ENCODE data around the gene RABEP1.
A peak's percentile ranks its signal among the peaks of the same experiment; 100 is the strongest.
"Not testable (repeated sequence)": the region's sequence is repeated elsewhere in the genome, so short reads cannot be mapped to it uniquely, and the experiment has no call there.

Gene RABEP1, protein sequence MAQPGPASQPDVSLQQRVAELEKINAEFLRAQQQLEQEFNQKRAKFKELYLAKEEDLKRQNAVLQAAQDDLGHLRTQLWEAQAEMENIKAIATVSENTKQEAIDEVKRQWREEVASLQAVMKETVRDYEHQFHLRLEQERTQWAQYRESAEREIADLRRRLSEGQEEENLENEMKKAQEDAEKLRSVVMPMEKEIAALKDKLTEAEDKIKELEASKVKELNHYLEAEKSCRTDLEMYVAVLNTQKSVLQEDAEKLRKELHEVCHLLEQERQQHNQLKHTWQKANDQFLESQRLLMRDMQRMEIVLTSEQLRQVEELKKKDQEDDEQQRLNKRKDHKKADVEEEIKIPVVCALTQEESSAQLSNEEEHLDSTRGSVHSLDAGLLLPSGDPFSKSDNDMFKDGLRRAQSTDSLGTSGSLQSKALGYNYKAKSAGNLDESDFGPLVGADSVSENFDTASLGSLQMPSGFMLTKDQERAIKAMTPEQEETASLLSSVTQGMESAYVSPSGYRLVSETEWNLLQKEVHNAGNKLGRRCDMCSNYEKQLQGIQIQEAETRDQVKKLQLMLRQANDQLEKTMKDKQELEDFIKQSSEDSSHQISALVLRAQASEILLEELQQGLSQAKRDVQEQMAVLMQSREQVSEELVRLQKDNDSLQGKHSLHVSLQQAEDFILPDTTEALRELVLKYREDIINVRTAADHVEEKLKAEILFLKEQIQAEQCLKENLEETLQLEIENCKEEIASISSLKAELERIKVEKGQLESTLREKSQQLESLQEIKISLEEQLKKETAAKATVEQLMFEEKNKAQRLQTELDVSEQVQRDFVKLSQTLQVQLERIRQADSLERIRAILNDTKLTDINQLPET

DNA sequence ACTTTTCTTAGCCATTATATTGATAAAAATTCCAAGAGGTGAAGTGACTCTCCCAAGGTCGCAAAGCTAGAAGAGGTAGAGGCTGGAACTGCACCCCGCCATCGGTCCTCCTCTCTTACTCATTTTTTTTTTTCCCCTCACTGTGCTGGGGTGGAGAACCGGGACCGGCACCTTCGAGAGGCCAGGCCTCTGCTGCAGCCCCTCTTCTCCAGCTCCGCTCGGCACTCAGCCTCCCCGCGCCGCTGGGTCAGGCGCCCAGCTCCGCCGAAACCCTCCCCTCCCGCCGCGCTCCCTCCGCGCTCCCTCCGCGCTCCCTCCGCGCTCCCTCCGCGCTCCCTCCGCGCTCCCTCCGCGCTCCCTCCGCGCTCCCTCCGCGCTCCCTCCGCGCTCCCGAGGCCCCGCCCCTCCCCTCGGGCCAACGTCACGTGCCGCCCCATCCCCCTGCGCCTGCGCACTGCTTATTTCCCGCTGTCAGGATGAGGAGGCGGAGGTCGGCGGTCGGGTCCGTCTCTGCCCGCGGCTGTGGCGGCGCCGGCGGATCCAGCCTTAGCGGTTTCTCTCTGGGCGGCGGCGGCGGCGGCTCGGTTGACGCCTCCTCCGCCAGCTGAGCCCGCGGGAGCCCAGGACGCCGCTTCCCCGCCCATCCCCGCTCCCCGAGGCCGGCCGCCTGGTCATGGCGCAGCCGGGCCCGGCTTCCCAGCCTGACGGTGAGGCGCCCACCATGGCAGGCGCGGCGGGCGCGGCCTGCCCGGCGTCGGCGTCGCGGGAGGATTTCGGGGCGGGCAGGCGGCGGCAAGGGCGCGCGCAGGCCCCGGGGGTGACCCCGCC, at the start of gene RABEP1:
Gene RABEP1 (plus strand): TSS at position 471 of the 828 bp plus-strand sequence. CDS start 203 bp downstream, at position 674.
- DNase-seq, result peak; percentile 76

DNA sequence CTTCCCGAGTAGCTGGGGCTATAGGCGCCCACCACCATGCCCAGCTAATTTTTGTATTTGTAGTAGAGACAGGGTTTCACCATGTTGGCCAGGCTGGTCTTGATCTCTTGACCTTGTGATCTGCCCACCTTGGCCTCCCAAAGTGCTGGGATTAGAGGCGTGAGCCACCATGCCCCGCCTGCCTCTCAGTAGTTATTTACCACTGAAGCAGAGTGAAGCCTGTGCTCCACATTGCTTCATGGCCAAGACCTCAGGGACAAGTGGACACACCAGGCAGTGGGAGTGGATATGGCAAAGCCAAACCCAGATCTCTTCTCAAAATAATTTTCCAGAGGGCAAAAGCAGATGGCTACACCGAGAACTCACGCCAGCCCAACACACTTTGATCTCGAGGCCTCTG, 48.6 kb upstream of the RABEP1 start:
- not testable (repeated sequence) for DNase-seq

DNA sequence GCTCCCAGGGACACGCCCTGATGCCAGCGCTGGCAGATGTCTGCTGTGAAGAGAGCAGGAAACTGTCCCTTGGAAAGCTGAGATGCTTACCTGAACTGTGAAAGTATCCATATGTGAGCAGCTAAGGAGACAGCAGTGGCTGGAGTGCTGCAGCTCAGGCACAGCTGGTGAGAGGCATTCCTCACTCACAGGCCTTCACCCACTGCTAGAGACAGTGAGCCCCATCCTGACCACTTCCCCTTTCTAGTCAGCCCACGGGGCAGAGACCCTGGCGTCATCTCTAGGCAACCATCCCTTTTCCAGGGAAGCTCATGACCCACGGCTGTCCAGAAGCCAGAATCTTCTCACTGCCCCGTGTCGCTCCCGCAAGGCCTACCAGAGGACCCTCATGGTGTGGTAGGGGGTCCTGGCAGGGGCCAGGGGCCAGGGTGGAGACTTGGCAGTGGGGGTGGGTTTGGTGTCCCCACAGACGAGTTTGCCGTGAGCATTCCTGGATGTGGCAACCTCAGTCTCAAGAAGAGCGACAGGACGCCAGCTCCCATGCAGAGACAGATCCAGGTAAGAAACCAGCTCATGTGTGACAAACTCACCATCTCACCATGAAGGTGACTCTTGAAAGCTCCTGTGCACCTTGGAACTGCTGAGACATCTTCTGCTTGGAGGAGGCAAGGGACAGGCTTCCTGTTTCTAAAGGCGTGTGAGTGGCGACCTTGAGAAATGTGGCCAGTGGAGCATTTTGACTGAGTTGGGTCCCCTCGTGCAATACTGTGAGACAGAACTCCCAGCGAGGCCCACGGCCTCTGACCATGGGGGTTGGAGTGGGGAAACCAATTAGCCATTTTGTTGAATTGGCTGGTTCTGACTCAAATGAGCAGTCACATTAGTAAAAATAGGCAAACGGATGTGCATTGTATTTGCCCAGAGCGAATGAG, 47.2 kb upstream of the RABEP1 start, which contains the start of gene SCIMP:
Gene SCIMP (minus strand): TSS at position 216 of the 932 bp plus-strand sequence. CDS start 105 bp downstream, at position 111.
- DNase-seq, result no peak

DNA sequence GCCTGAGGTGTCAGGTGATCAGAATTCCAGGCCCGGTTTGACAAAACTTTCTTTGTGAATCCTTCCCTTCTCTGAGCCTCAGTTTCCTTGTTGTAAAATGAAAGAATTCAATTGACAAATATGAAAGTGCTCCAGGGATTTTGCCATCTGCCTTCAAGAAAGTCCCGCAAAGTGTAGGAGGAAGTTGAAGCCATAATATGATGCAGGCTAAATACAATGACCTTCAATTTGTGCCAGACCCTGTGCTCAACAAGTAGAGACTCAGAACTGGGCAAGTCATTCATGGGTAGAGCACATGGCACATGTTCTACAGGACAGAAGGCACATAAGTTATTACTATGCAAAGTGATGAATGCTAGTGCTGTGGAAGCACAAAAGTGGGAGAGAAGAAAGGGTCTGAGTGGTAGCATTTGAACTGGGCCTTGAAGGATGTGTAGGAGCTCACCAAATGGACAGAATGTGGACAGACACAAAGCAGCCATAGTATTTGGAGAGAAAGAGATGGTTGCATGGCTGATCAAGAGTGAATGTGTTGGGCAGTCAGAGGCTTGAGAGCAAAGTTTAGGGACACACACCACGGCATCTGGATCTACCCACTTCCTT, 45.0 kb upstream of the RABEP1 start:
- no peak for DNase-seq

DNA sequence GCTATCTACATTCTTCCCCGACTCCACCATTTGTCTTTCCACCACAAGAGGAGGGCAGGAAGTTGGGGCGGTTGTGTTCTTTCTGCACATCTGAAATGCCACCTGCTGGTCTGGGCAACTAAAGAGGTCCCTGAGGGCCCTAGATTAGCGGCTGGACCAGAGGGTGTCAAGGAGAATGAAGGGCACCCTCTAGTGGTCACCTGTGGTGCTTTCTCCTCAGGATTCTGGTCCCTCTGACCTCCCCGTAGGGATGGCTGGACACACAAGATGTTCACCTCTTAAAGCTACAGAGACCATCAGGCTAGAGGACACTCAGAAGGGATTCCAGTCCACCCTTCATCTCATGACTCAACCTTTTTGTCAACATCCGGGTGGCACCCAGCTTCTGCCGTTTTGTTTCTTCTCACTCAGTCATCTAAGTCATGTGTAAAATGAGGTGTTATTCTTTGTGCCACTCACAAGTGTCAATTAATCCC, 44.5 kb upstream of the RABEP1 start:
- no peak for DNase-seq

DNA sequence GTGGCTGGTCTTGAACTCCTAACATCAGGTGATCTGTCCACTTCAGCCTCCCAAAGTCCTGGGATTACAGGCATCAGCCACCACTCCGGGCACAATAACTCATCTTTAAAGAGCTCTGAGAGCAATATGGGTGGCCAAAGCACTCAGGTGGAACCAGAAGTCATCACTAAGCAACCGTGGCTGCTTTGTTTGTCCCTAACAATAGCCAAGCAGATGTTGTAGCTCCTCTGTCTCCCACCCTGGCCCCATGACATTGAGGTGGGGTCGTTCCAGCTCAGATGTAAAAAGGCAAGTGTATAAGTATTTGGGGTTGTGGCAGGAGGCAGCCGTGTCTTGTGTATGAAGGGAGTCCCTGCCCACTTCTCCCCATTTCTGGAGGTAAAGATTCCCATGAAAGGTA, 43.8 kb upstream of the RABEP1 start:
- DNase-seq, result no peak

DNA sequence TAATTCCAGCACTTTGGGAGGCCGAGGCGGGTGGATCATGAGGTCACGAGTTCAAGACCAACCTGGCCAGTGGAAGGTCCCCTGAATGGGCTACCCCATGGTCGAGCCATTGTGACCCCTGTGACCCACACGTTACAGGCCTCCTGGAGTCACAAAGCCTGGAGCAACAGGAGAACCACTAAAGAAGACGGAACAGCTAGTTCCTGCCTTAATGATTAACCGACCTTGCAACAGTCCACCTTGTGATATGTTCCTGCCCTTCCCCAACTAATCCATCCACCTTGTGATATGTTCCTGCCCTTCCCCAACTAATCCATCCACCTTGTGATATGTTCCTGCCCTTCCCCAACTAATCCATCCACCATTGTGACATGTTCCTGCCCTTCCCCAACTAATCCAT, 42.3 kb upstream of the RABEP1 start:
- DNase-seq, result not testable (repeated sequence)

DNA sequence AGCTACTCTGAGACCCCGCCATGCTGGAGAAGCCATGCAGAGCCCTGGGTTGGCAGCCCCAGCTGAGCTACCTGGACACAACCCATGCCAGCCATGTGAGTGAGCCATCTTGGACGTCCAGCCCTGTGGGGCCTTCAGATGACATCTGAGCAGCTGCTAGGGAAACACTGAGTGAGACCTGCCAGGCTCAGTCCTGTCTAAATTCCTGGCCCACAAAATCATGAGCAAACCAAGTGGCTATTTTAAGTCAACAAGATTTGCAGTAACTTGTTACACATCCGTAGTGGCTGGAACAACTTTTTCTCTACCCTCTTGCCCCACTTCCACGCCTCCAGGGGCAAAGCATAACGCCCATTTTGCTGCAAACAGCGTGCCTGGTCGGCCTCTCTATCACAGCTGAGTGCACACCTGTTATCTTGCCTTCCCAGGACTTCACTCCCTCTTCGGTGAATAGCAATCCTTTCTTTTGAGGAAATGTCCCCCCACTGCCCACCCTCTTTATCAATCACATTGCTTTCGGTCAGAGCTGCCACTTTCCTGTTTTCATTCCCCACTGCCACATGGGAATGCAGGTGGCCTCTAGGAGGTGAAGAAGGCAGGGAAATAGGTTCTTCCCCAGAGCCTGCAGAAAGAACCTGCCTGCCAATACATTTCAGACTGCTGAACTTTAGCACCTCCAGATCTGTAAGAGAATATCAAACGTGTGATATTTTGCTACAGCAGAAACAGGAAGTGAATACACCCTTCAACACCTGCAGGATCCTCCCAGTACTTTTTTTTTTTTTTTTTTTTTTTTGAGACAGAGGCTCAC, 40.0 kb upstream of the RABEP1 start:
- no peak for DNase-seq

DNA sequence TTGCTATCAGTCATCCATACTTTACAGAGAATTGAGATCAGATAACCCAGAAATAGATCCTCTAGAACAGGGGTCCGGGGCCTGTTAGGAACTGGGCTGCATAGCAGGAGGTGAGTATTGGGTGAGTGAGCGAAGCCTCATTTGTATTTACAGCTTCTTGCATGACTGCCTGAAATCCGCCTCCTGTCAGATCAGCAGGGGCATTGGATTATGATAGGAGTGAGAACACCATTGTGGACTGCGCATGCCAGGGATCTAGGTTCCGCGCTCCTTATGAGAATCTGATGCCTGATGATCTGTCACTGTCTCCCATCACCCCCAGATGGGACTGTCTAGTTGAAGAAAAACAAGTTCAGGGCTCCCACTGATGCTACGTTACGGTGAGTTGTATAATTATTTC, 34.5 kb upstream of the RABEP1 start:
- no peak for DNase-seq

DNA sequence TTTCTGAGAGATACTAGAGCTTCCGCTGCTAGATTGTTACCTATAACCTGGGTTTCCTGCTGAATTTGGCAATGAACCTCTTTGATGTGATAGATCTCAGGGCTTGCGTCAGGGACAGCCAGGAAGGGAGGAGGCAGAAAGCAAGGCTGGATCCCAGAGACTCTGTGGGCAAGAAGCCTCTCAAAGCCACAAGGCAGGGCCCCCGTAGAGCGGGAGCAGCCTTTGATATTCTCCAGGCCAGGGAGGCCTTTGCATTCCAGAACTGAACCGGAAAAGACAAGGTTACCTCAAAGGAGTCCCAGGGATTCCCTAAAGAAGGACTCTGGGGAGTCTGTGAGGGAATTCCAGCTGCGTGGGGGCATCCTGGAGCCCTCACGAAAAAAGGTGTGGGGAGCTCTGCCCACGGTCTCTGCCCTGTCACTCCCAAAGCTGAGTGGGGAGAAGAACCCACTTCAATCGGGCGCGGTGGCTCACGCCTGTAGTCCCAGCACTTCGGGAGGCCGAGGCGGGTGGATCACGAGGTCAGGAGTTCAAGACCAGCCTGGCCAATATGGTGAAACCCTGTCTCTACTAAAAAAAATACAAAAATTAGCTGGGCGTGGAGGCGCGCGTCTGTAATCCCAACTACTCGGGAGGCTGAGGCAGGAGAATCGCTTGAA, 33.1 kb upstream of the RABEP1 start:
- no peak for DNase-seq

DNA sequence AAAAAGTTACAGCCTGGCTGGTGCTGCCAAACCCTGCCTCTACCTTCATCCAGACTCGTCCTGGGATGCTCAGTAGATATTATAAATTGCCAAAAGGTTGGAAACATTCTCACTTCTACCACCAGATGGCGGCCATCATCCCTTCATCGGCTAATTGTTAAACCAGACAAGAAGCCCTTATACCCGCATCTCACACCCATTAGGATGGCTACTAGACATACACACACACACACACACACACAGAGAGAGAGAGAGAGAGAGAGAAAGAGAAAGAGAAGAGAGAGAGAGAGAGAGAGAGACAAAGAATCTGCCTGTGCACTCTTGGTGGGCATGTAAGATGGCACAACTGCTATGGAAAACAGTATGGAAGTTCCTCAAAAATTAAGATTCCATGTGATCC, 32.5 kb upstream of the RABEP1 start:
- peak; percentile 51 for DNase-seq

DNA sequence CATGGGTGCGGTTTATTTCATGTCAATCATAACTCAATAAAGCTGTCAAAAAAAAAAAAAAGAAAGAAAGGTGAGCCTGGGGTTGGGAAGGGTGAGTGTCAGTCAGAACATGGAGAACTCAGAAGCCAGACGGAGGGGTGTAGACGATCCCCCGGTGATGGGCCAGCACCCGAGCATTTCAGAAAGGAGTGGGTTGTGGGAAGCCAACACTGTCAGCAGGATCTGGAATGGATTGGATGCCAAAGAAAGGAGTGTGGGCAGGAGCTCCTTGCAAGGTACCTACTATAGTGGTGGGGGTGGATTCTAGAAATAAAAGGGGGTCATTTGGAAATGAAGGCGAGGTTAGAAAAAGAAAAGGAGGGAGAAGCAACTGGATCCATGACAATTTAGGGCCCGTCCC, 27.7 kb upstream of the RABEP1 start:
- no peak for DNase-seq

DNA sequence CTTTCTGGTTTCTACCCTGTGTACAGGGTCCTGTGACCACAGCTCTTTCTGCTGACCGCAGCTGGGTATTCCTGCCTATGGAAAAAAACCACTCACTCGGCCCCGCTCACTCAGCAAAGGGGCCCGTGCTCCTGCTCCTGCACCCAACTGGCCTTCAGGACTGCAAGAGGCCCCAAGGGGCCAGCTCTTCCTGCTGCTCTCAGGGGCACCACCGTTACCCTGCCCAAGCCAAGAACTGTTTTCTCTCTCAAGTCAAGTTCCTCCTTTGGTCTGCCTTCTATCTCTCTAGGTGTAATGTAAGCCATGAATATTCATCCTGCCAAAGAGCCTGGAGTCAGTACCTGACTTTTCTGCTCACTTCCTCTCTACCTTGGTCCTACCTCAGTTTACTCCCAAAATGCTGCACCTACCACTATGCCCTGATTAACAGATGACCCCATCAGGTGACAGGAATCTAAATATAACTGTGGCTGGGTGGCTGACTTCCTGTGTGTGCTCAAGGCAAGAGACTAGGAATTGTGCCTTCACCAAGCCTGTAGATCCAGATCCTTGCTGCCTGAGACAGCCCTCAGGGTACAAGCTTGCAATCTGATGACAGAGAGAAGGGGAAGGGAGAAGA, 27.1 kb upstream of the RABEP1 start:
- DNase-seq, result no peak

DNA sequence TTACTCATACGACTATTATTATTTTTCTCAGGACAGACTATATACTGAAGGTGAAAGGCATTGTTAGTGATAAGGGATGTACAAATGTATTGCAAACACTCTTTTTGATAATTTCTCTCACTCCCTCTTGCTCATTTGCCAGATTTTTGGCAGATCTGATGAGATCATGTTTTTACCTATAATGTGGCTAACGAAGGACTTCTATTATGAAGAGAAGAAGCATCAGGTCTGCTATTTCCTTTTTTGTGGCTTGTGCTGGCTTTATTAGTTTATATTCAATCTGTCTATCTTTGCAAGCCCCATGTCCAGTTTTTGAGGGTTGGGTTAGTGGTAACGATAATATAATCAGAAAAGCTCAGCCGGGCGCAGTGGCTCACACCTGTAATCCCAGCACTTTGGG, 25.0 kb upstream of the RABEP1 start:
- DNase-seq, result no peak

DNA sequence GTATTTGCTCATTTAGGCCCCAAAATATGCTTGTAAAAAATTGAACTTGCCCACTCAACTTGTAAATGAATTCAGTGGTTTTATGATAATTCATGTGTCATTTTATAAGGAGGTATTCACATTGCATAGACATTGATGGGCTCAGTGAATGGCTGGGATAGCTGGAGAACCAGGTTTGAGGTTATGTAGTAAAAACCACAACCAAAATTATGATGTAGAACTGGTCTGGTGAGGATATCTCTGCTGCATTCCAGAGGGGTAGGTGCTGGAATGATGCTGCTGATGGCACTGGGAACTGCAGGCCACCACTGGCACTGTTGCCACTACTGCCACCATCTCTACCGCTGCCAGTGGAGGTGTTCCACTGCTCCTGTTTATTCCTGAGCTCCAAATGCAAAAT, 21.5 kb upstream of the RABEP1 start:
- no peak for DNase-seq

DNA sequence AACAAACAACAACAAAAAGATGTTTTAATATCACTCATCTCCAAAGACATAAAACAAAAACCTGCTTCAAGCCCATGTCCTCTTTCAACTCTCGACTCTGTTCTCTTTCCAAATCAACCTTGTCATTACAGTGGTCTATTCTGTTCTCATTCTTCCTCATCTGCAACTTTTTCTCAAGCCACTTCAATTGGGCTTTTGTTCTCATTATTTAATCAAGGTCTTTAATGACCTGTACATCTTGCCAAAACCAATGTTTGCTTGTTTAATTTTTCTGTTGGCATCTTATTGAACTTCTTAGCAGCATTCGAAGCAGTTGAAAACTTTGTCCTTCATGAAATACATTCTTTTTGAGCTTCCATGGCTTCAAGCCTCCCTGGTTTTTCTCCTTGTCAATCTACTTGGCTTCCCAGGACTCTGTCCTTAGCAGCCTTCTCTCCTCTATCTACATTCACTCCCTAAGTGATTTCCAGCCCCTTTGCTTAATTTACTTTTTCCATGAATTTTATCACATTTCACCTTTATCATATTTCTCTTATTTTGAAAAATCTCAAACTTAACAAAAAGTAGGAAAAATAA, 19.6 kb upstream of the RABEP1 start:
- no peak for DNase-seq

DNA sequence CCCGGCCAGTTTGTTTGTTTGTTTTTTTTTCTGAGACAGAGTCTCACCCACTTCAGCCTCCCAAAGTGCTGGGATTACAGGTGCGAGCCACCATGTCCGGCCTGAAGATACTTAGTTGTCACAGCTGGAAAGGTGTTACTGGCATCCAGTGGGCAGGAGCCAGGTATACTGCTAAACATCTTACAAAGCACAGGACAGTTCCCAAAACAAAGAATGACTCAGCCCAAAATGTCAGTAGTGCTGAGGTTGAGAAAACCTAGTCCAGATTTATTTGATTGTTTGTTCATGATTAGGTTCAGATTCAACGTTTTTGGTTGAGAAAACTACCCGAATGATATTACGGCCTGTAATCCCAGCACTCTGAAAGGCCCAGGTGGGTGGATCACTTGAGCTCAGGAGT, 18.6 kb upstream of the RABEP1 start:
- DNase-seq, result no peak

DNA sequence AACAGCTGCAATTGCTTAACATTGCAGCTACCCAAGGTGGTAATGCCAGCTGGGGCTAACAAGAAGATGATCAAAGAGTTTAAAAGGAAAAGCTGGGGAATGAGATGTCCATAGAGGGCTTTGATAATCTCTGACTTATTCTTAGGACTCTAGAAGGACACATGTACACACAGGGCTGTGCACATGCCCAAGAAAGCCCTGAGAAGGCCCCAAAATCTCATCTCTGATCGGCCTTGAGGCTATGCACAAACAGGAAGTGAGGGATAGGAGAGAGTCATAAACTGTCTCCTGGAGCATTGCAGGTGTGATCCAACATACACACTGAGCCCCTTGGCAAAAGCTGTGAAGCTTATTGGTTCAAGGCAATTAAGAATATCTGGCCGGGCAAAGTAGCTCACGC, 17.2 kb upstream of the RABEP1 start:
- no peak for DNase-seq

Data from NCI-H2171 treated with DMSO at 0.1 percent for 48 hours (cell line).